Activated CD4-positive, alpha-beta T cell treated with anti-CD3 and anti-CD28 coated beads for 4 hours (primary cell): ENCODE measurements around the gene TRIP12.
"Not testable (repeated sequence)": the region's sequence is repeated elsewhere in the genome, so short reads cannot be mapped to it uniquely, and the experiment has no call there.

Source experiments
- DNase-seq, 2 donors: peaks; one replicate each; pipeline ENCODE4 v3.0.0-alpha.2; 2020

The TRIP12 gene

GRCh38 chr2:229921892-229922448 lies at the start of gene TRIP12:
Gene TRIP12 (minus strand): TSS chr2:229922009. CDS start chr2:229880079, 41,930 bp downstream.
- peak; percentile 88 to 90 for DNase-seq

- DNase-seq: no peak
Measured at GRCh38 chr2:229971298-229971790, 49.5 kb upstream of the TRIP12 start.

GRCh38 chr2:229970406-229970805 lies 48.6 kb upstream of the TRIP12 start:
- DNase-seq: no peak

GRCh38 chr2:229969921-229970320 lies 48.1 kb upstream of the TRIP12 start:
- DNase-seq: no peak

- DNase-seq: not testable (repeated sequence)
Measured at GRCh38 chr2:229963596-229963995, 41.8 kb upstream of the TRIP12 start.

- no peak for DNase-seq
Measured at GRCh38 chr2:229956491-229956890, 34.7 kb upstream of the TRIP12 start.

GRCh38 chr2:229955663-229956062 lies 33.9 kb upstream of the TRIP12 start:
- DNase-seq: no peak

- DNase-seq: no peak
Measured at GRCh38 chr2:229952256-229952835, 30.5 kb upstream of the TRIP12 start.

GRCh38 chr2:229947544-229947943 lies 25.7 kb upstream of the TRIP12 start:
- no peak for DNase-seq

GRCh38 chr2:229945975-229946374 lies 24.2 kb upstream of the TRIP12 start:
- DNase-seq: no peak

GRCh38 chr2:229943770-229944449 lies 22.1 kb upstream of the TRIP12 start:
- DNase-seq: no peak

GRCh38 chr2:229943171-229943570 lies 21.4 kb upstream of the TRIP12 start:
- DNase-seq: no peak

GRCh38 chr2:229942671-229943070 lies 20.9 kb upstream of the TRIP12 start:
- DNase-seq: no peak

- no peak for DNase-seq
Measured at GRCh38 chr2:229937537-229937936, 15.7 kb upstream of the TRIP12 start.

GRCh38 chr2:229931241-229931640 lies 9.4 kb upstream of the TRIP12 start:
- no peak for DNase-seq

GRCh38 chr2:229930656-229931055 lies 8.8 kb upstream of the TRIP12 start:
- no peak for DNase-seq

GRCh38 chr2:229927817-229928321 lies 6.1 kb upstream of the TRIP12 start:
- no peak for DNase-seq

- DNase-seq: no peak
Measured at GRCh38 chr2:229925201-229925600, 3.4 kb upstream of the TRIP12 start.

- not testable (repeated sequence) for DNase-seq
Measured at GRCh38 chr2:229924541-229924940, 2.7 kb upstream of the TRIP12 start.

- DNase-seq: peak; percentile 90
Measured at GRCh38 chr2:229922449-229923386, 909 bp upstream of the TRIP12 start, which contains the start of gene FBXO36. Gene FBXO36 (plus strand): TSS chr2:229922503. CDS start chr2:229922514, 11 bp downstream.

GRCh38 chr2:229921101-229921891 lies 513 bp downstream of the TRIP12 start:
- peak; percentile 57 to 68 for DNase-seq
